H9 (cell line): Measurements from ENCODE around the gene ZNRF2. TPM values are rescaled to one million over a fixed set of nuclear protein-coding genes. Genes with fewer than 3 reads are reported as not detected.

Experiments used
- DNase-seq: peaks from one replicate; pipeline ENCODE4 v3.0.0-alpha.2; 2017
- H2AFZ ChIP-seq: one replicate; pipeline ENCODE4 v1.6.1; 2013; ENCODE audit warnings: mild to moderate bottlenecking, low read length, control low read depth, moderate library complexity
- H2AK5ac ChIP-seq: 2 replicates; pipeline ENCODE4 v1.6.1; 2013; ENCODE audit warnings: low read length, control low read depth, mixed read lengths; ENCODE audit not compliant: insufficient read length
- H2BK120ac ChIP-seq: one replicate; pipeline ENCODE4 v1.6.1; 2013; ENCODE audit warnings: low read depth, mild to moderate bottlenecking, low read length, control low read depth, inconsistent platforms; ENCODE audit not compliant: poor library complexity, severe bottlenecking
- H2BK12ac ChIP-seq: 2 replicates; pipeline ENCODE4 v1.6.1; 2013; ENCODE audit warnings: low read length, control low read depth, mixed read lengths, low read depth; ENCODE audit not compliant: insufficient read length
- H2BK15ac ChIP-seq: 2 replicates; pipeline ENCODE4 v1.6.1; 2013; ENCODE audit warnings: low read depth, low read length, control low read depth
- H2BK20ac ChIP-seq: one replicate; pipeline ENCODE4 v1.6.1; 2013; ENCODE audit warnings: low read depth, mild to moderate bottlenecking, low read length, control low read depth, inconsistent platforms; ENCODE audit not compliant: poor library complexity, severe bottlenecking
- H2BK5ac ChIP-seq: 2 replicates; pipeline ENCODE4 v1.6.1; 2013; ENCODE audit warnings: low read length, control low read depth, mixed read lengths; ENCODE audit not compliant: insufficient read length
- H3K14ac ChIP-seq: 2 replicates; pipeline ENCODE4 v1.6.1; 2013; ENCODE audit warnings: low read length, control low read depth; ENCODE audit not compliant: insufficient read depth
- H3K18ac ChIP-seq: 2 replicates; pipeline ENCODE4 v1.6.1; 2013; ENCODE audit warnings: low read depth, mild to moderate bottlenecking, mixed read lengths, low read length, control low read depth; ENCODE audit not compliant: insufficient read length
- H3K23ac ChIP-seq: 2 replicates; pipeline ENCODE4 v1.6.1; 2013; ENCODE audit warnings: low read length, control low read depth, mixed read lengths, low read depth; ENCODE audit not compliant: insufficient read length
- H3K23me2 ChIP-seq: 2 replicates; pipeline ENCODE4 v1.6.1; 2013; ENCODE audit warnings: low read depth, mild to moderate bottlenecking, mixed read lengths, low read length, control low read depth; ENCODE audit not compliant: insufficient read length, poor library complexity, severe bottlenecking
- H3K27ac ChIP-seq: 2 replicates; pipeline ENCODE4 v1.5.1; 2013; ENCODE audit warnings: low read length, control low read depth, mixed read lengths, low read depth; ENCODE audit not compliant: insufficient read length
- H3K27me3 ChIP-seq: 2 replicates; pipeline ENCODE4 v1.6.1; 2013; ENCODE audit warnings: low read length, control low read depth, inconsistent platforms; ENCODE audit not compliant: insufficient read depth
- H3K4ac ChIP-seq: 2 replicates; pipeline ENCODE4 v1.6.1; 2013; ENCODE audit warnings: low read depth, mild to moderate bottlenecking, control low read depth, inconsistent platforms, low read length, moderate library complexity
- H3K4me1 ChIP-seq: 2 replicates; pipeline ENCODE4 v1.6.1; 2013; ENCODE audit warnings: low read length, control low read depth, inconsistent platforms; ENCODE audit not compliant: insufficient read depth
- H3K4me2 ChIP-seq: 2 replicates; pipeline ENCODE4 v1.6.1; 2013; ENCODE audit warnings: low read length, control low read depth, mixed read lengths; ENCODE audit not compliant: insufficient read length, insufficient read depth
- H3K56ac ChIP-seq: 2 replicates; pipeline ENCODE4 v1.6.1; 2013; ENCODE audit warnings: low read depth, mild to moderate bottlenecking, mixed read lengths, low read length, control low read depth; ENCODE audit not compliant: insufficient read length
- H3K79me1 ChIP-seq: 2 replicates; pipeline ENCODE4 v1.6.1; 2013; ENCODE audit warnings: low read depth, mild to moderate bottlenecking, moderate library complexity, low read length, control low read depth, inconsistent platforms; ENCODE audit not compliant: insufficient read depth, poor library complexity, severe bottlenecking
- H3K79me2 ChIP-seq: 2 replicates; pipeline ENCODE4 v1.6.1; 2013; ENCODE audit warnings: low read length, control low read depth, inconsistent platforms; ENCODE audit not compliant: insufficient read depth
- H3K9ac ChIP-seq: 2 replicates; pipeline ENCODE4 v1.6.1; 2013; ENCODE audit warnings: low read length, control low read depth, mixed read lengths; ENCODE audit not compliant: insufficient read length; ENCODE audit errors: extremely low read depth
- H3K9me3 ChIP-seq: one replicate; pipeline ENCODE4 v1.6.1; 2013; ENCODE audit warnings: low read depth, low read length, inconsistent platforms; ENCODE audit not compliant: control insufficient read depth
- H3T11ph ChIP-seq: one replicate; pipeline ENCODE4 v1.6.1; 2013; ENCODE audit warnings: mild to moderate bottlenecking, low read length, control low read depth, inconsistent platforms
- H4K20me1 ChIP-seq: one replicate; pipeline ENCODE4 v1.6.1; 2013; ENCODE audit not compliant: control insufficient read depth, insufficient read length, insufficient read depth
- H4K5ac ChIP-seq: 2 replicates; pipeline ENCODE4 v1.6.1; 2013; ENCODE audit warnings: low read depth, mild to moderate bottlenecking, mixed read lengths, low read length, control low read depth; ENCODE audit not compliant: insufficient read length
- H4K8ac ChIP-seq: replicated peaks from 2 replicates; pipeline ENCODE4 v1.6.1; 2013; ENCODE audit warnings: low read length, control low read depth, mixed read lengths, low read depth; ENCODE audit not compliant: insufficient read length
- H4K91ac ChIP-seq: 2 replicates; pipeline ENCODE4 v1.6.1; 2013; ENCODE audit warnings: low read depth, mild to moderate bottlenecking, moderate library complexity, mixed read lengths, low read length, control low read depth; ENCODE audit not compliant: insufficient read length
- H3K27ac Mint-ChIP-seq, 3 experiments: 2 replicates in 2 of 3; 3 replicates in 1 of 3; pipeline ENCODE4 v1.8.0; 2020 to 2021; ENCODE audit warnings: mixed read lengths in 3 of 3, mild to moderate bottlenecking in 1 of 3, moderate library complexity in 1 of 3
- H3K27me3 Mint-ChIP-seq: 2 replicates; pipeline ENCODE4 v1.8.0; 2021; ENCODE audit warnings: low read depth, mild to moderate bottlenecking, moderate library complexity, mixed read lengths
- H3K36me3 Mint-ChIP-seq, 3 experiments: 2 replicates in 2 of 3; 3 replicates in 1 of 3; pipeline ENCODE4 v1.8.0; 2020 to 2021; ENCODE audit warnings: low read depth in 3 of 3, mixed read lengths in 3 of 3; ENCODE audit not compliant: insufficient read depth in 1 of 3
- H3K4me1 Mint-ChIP-seq, 2 experiments: 2 replicates each; pipeline ENCODE4 v1.8.0; 2020; ENCODE audit warnings: mixed read lengths in 2 of 2
- H3K4me3 Mint-ChIP-seq, 2 experiments: 2 replicates in 1 of 2; 3 replicates in 1 of 2; pipeline ENCODE4 v1.8.0; 2020 to 2021; ENCODE audit warnings: mild to moderate bottlenecking in 2 of 2, mixed read lengths in 2 of 2, moderate library complexity in 1 of 2
- H3K9me3 Mint-ChIP-seq, 2 experiments: 2 replicates in 1 of 2; 3 replicates in 1 of 2; pipeline ENCODE4 v1.8.0; 2020; ENCODE audit warnings: mild to moderate bottlenecking in 2 of 2, mixed read lengths in 2 of 2, moderate library complexity in 1 of 2
- WGBS: extraction: QIAGEN DNeasy Blood & Tissue Kit; methylation state at CpG from one replicate; pipeline ENCODE4 v1.1.7; 2013; ENCODE audit warnings: missing lambda C conversion rate, low lambda C conversion rate, mixed read lengths; ENCODE audit not compliant: insufficient read length; ENCODE audit errors: extremely low coverage; 5-methylcytosine and 5-hydroxymethylcytosine counted together
- total RNA-seq: library from RNA; stranded (reverse); gene quantifications from 2 replicates; pipeline ENCODE4 v1.2.1, GENCODE V29; 2021
- TF ChIP-seq, protein P1 (sequence below): fragments of 200-600 bp; sonication (generic); conservative IDR thresholded peaks from 3 replicates; pipeline ENCODE4 v1.8.0; 2021; ENCODE audit warnings: antibody characterized with exemption, mild to moderate bottlenecking

ZNRF2 gene
- total RNA-seq, 1 experiment from 2014 or later = 16.5 TPM

- no peak overlapping the region for H2BK15ac ChIP-seq
- H2BK120ac ChIP-seq = no peak overlapping the region
- Mint-ChIP-seq H3K4me3 (no peak overlapping the region; a peak in 1 of 5 replicates), H3K27ac (no peak overlapping the region), H3K9me3 (no peaks in the 10 kb centered on the region; a peak in 1 of 5 replicates), H3K27me3 (peaks cover 2% of the 10 kb centered on the region), H3K36me3 (no peaks in the 10 kb centered on the region), H3K4me1 (peaks cover 32 to 36% of the 10 kb centered on the region in 2 experiments)
- DNase-seq = no peak
- H3K27me3 ChIP-seq = no peaks in the 10 kb centered on the region
- H2BK5ac ChIP-seq = no peak overlapping the region
- H4K5ac ChIP-seq = no peak overlapping the region
- H4K20me1 ChIP-seq = no peaks in the 10 kb centered on the region
- no peak overlapping the region for H3K14ac ChIP-seq
- no peak overlapping the region for H2BK20ac ChIP-seq
- H3K27ac ChIP-seq = no peak overlapping the region
- no peak overlapping the region for H2AK5ac ChIP-seq
- H3K23me2 ChIP-seq = peaks cover 3% of the 10 kb centered on the region
- no peak overlapping the region for H3K23ac ChIP-seq
- H3K79me1 ChIP-seq = no peaks in the 10 kb centered on the region
- no peak overlapping the region for H3K4ac ChIP-seq
- no peak overlapping the region for H3K9ac ChIP-seq
- no peak overlapping the region for H2AFZ ChIP-seq
- peaks cover 2% of the 10 kb centered on the region; the same call in 1 of the 2 replicates for H3K79me2 ChIP-seq
- H3T11ph ChIP-seq = no peak overlapping the region
- TF ChIP-seq, protein P1, sequence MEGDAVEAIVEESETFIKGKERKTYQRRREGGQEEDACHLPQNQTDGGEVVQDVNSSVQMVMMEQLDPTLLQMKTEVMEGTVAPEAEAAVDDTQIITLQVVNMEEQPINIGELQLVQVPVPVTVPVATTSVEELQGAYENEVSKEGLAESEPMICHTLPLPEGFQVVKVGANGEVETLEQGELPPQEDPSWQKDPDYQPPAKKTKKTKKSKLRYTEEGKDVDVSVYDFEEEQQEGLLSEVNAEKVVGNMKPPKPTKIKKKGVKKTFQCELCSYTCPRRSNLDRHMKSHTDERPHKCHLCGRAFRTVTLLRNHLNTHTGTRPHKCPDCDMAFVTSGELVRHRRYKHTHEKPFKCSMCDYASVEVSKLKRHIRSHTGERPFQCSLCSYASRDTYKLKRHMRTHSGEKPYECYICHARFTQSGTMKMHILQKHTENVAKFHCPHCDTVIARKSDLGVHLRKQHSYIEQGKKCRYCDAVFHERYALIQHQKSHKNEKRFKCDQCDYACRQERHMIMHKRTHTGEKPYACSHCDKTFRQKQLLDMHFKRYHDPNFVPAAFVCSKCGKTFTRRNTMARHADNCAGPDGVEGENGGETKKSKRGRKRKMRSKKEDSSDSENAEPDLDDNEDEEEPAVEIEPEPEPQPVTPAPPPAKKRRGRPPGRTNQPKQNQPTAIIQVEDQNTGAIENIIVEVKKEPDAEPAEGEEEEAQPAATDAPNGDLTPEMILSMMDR = no peak
- H3K4me1 ChIP-seq = no peaks in the 10 kb centered on the region; the same call in 1 of the 2 replicates
- H3K18ac ChIP-seq = no peak overlapping the region
- H3K9me3 ChIP-seq = no peaks in the 10 kb centered on the region
- H2BK12ac ChIP-seq = no peak overlapping the region
- no peak overlapping the region for H4K8ac ChIP-seq
- no peak overlapping the region for H3K56ac ChIP-seq
- no CpG with 5 or more reads among the region's 3 CpGs for WGBS
- no peak overlapping the region for H4K91ac ChIP-seq
- H3K4me2 ChIP-seq = no peak overlapping the region
Measured at GRCh38 chr7:30282735-30283134, 1.7 kb upstream of the ZNRF2 start.
